ENCODE results near the gene PTGER4. TPM values are rescaled to one million over a fixed set of nuclear protein-coding genes. Genes with fewer than 3 reads are reported as not detected.

Gene PTGER4
- polyA plus RNA-seq, 1 donor (not counting 4 experiments of a cell fraction or from before 2014, with no cell fraction given), result 12.2 TPM

GRCh38 chr5:40733879-40734563 lies 54.3 kb downstream of the PTGER4 start:
- H3K79me2 ChIP-seq (ENCODE audit: control insufficient read depth, insufficient read depth, low read length), result no peaks in the 10 kb centered on the region
- H3K4me1 ChIP-seq (ENCODE audit: control insufficient read depth, extremely low read depth, insufficient read depth, low read length), result peaks cover 14% of the 10 kb centered on the region
- no peak overlapping the region for H3K27ac ChIP-seq (ENCODE audit: control insufficient read depth, insufficient read depth, low read length)
- no peaks in the 10 kb centered on the region for H4K20me1 ChIP-seq (ENCODE audit: control insufficient read depth, extremely low read depth, insufficient read depth, low read length)
- H3K9me1 ChIP-seq (ENCODE audit: control insufficient read depth, extremely low read depth, insufficient read depth, low read length), result no peaks in the 10 kb centered on the region
- no peak for TF ChIP-seq EZH2 (IDR thresholded peaks at IDR 0.05; ENCODE audit: low read length)
- no peak for TF ChIP-seq CTCF (optimal IDR thresholded peaks at IDR 0.05 in 1 of 3, IDR thresholded peaks at IDR 0.05 in 1 of 3, conservative IDR thresholded peaks at IDR 0.05 in 1 of 3; ENCODE audit: extremely low read depth in 1 of 3, insufficient read depth in 2 of 3, low read length in 3 of 3)
- H3K4me2 ChIP-seq (ENCODE audit: control insufficient read depth, extremely low read depth, insufficient read depth, low read depth, low read length), result no peak overlapping the region
- no peak overlapping the region for H3K9ac ChIP-seq (ENCODE audit: control insufficient read depth, extremely low read depth, insufficient read depth, low read length)
- H3K4me3 ChIP-seq (ENCODE audit: control insufficient read depth in 2 of 3, extremely low read depth in 1 of 3, insufficient read depth in 2 of 3, low read depth in 1 of 3, low read length in 3 of 3), result no peak overlapping the region
- no peaks in the 10 kb centered on the region for H3K27me3 ChIP-seq (ENCODE audit: control insufficient read depth, extremely low read depth, insufficient read depth, low read length)
- no peak overlapping the region for H2AFZ ChIP-seq (ENCODE audit: control insufficient read depth, low read length)
- DNase-seq (ENCODE audit: low read depth, low spot score) (no peak), FAIRE-seq (no peak)
- dilution Hi-C loops (cut with MboI; ENCODE audit: extremely low pct_ligation_motif_present, low sequenced_read_pairs), result no loop called here
- no peaks in the 10 kb centered on the region for H3K9me3 ChIP-seq (ENCODE audit: control insufficient read depth, low read depth, low read length)
- no peaks in the 10 kb centered on the region for H3K36me3 ChIP-seq (ENCODE audit: control insufficient read depth in 2 of 2, extremely low read depth in 1 of 2, insufficient read depth in 2 of 2, low read length in 2 of 2)

GRCh38 chr5:40734986-40735385 lies 55.3 kb downstream of the PTGER4 start:
- no peak overlapping the region for H3K4me3 ChIP-seq (ENCODE audit: control insufficient read depth in 2 of 3, extremely low read depth in 1 of 3, insufficient read depth in 2 of 3, low read depth in 1 of 3, low read length in 3 of 3)
- no peak for TF ChIP-seq CTCF (optimal IDR thresholded peaks at IDR 0.05 in 1 of 3, IDR thresholded peaks at IDR 0.05 in 1 of 3, conservative IDR thresholded peaks at IDR 0.05 in 1 of 3; ENCODE audit: extremely low read depth in 1 of 3, insufficient read depth in 2 of 3, low read length in 3 of 3)
- no peak for TF ChIP-seq EZH2 (IDR thresholded peaks at IDR 0.05; ENCODE audit: low read length)
- dilution Hi-C loops (cut with MboI; ENCODE audit: extremely low pct_ligation_motif_present, low sequenced_read_pairs), result no loop called here
- H4K20me1 ChIP-seq (ENCODE audit: control insufficient read depth, extremely low read depth, insufficient read depth, low read length), result no peaks in the 10 kb centered on the region
- no peak overlapping the region for H3K9ac ChIP-seq (ENCODE audit: control insufficient read depth, extremely low read depth, insufficient read depth, low read length)
- no peak overlapping the region for H2AFZ ChIP-seq (ENCODE audit: control insufficient read depth, low read length)
- no peaks in the 10 kb centered on the region for H3K9me3 ChIP-seq (ENCODE audit: control insufficient read depth, low read depth, low read length)
- FAIRE-seq (no peak), DNase-seq (ENCODE audit: low read depth, low spot score) (no peak)
- no peak overlapping the region for H3K4me2 ChIP-seq (ENCODE audit: control insufficient read depth, extremely low read depth, insufficient read depth, low read depth, low read length)
- H3K27ac ChIP-seq (ENCODE audit: control insufficient read depth, insufficient read depth, low read length), result no peak overlapping the region
- H3K36me3 ChIP-seq (ENCODE audit: control insufficient read depth in 2 of 2, extremely low read depth in 1 of 2, insufficient read depth in 2 of 2, low read length in 2 of 2), result no peaks in the 10 kb centered on the region
- peaks cover 14% of the 10 kb centered on the region for H3K4me1 ChIP-seq (ENCODE audit: control insufficient read depth, extremely low read depth, insufficient read depth, low read length)
- no peaks in the 10 kb centered on the region for H3K9me1 ChIP-seq (ENCODE audit: control insufficient read depth, extremely low read depth, insufficient read depth, low read length)
- no peaks in the 10 kb centered on the region for H3K79me2 ChIP-seq (ENCODE audit: control insufficient read depth, insufficient read depth, low read length)
- no peaks in the 10 kb centered on the region for H3K27me3 ChIP-seq (ENCODE audit: control insufficient read depth, extremely low read depth, insufficient read depth, low read length)
